Muscle layer of duodenum (tissue), 2 donors: ENCODE measurements around the gene SSNA1.

Source experiments
- H3K27ac ChIP-seq: one replicate; pipeline ENCODE4 v1.7.0; 2013; ENCODE audit warnings: mild to moderate bottlenecking, low read length
- H3K27me3 ChIP-seq: one replicate; pipeline ENCODE4 v1.7.0; 2013; ENCODE audit warnings: low read depth, mild to moderate bottlenecking, control low read depth, low read length
- H3K36me3 ChIP-seq, 2 donors: one replicate each; pipeline ENCODE4 v1.7.0; 2013; ENCODE audit warnings: low read length in 2 of 2, control low read depth in 1 of 2, mild to moderate bottlenecking in 1 of 2; ENCODE audit not compliant: insufficient read depth in 2 of 2, control insufficient read depth in 1 of 2
- H3K4me1 ChIP-seq, 2 donors: one replicate each; pipeline ENCODE4 v1.7.0; 2013; ENCODE audit warnings: low read length in 2 of 2, mild to moderate bottlenecking in 2 of 2, control low read depth in 1 of 2, moderate library complexity in 1 of 2; ENCODE audit not compliant: insufficient read depth in 2 of 2, control insufficient read depth in 1 of 2
- H3K4me3 ChIP-seq, 2 donors: one replicate each; pipeline ENCODE4 v1.7.0; 2013; ENCODE audit warnings: low read length in 2 of 2, low read depth in 1 of 2, mild to moderate bottlenecking in 1 of 2
- H3K9me3 ChIP-seq, 2 donors: one replicate each; pipeline ENCODE4 v1.7.0; 2013; ENCODE audit warnings: low read length in 2 of 2, control low read depth in 1 of 2, mild to moderate bottlenecking in 1 of 2; ENCODE audit not compliant: control insufficient read depth in 1 of 2
- donor health status: healthy.

SSNA1 gene

DNA sequence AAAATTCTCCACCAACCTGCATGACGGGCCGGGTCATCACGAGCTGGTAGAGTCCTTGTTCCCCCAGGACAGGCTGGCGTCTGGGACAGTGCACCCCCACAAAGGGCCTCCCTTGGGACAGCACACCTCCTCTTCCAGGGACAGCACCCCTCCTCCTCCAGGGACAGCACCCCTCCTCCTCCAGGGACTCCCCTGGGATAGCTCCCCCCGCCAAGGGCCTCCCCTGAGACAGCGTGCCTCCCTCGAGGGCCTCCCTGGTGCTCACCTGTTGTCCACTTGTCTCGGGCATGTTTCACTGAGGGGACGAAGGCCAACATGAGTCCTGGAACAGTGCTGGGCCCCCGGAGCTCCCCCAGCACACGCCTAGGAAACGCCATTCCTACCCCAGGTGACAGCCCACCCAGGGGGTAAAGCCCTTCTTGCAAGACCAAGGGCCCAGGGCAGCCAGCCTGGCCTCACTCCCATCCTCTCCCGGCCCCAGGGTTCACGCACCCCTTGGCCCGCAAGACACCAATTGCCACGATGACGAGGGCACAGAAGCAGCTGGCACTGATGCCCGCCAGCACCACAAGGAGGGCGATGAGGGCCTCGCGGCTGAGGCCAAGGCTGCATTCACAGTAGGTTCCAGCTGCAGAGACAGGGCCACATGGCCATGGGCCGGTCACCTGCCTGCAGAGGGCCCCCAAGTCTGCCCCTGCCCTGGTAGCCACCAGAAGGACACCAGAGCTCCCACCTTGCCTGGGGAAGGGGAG lies 17.2 kb upstream of the SSNA1 start:
- H3K27ac ChIP-seq = no peak overlapping the region
- peaks cover 0 to 29% of the 10 kb centered on the region in 2 donors for H3K4me1 ChIP-seq
- H3K27me3 ChIP-seq = peaks cover 19% of the 10 kb centered on the region

DNA sequence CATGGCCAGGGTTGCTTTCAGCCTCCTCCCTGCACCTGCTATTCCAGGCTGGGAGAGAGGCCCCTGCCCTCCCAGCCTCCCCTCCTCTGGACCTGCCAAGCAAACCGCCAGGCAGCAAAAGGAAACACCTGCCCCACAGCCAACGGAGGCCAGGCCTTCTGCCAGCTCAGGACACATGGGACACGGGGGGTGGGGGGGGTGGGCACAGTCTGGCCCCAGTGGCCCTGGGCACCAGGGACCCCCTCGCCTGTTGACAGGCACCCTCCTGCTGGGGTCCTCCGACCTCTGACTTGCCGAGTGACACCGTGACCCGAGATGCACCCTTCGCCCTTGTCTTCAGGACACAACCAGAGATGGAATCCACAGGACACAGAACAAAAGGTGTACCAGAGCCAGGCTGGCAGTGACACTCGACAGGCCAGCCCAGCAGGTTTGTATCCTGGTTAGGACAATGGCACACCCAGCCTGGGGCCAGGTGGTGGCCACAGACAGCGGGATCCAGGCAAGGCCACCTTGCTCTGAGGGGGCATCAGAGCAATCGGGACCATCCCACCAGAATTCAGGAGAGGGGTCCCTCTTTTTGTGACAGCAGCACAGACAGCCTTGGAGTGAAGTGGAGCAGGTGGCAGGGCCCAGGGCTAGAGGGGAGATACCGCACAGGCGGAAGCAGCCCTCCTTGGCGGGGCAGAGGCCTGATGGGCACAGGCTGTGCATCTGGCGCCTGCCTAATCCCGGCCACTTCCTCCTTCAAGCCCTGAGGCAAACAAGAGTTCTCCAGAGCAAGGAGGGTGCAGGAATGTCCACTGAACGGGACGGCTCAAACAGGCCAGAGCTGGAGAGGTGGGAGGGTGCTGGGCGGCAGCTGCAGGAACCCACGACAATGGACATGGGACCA lies 15.3 kb upstream of the SSNA1 start:
- Histone ChIP-seq H3K27me3 (peaks cover 13% of the 10 kb centered on the region), H3K36me3 (peaks cover 0 to 15% of the 10 kb centered on the region in 2 donors), H3K4me1 (peaks cover 0 to 17% of the 10 kb centered on the region in 2 donors), H3K4me3 (no peak overlapping the region), H3K9me3 (no peaks in the 10 kb centered on the region), H3K27ac (no peak overlapping the region)

More for the DNA sequence above, 17.2 kb upstream of the SSNA1 start:
- Histone ChIP-seq H3K36me3 (no peaks in the 10 kb centered on the region), H3K4me3 (no peak overlapping the region), H3K9me3 (no peaks in the 10 kb centered on the region)

DNA sequence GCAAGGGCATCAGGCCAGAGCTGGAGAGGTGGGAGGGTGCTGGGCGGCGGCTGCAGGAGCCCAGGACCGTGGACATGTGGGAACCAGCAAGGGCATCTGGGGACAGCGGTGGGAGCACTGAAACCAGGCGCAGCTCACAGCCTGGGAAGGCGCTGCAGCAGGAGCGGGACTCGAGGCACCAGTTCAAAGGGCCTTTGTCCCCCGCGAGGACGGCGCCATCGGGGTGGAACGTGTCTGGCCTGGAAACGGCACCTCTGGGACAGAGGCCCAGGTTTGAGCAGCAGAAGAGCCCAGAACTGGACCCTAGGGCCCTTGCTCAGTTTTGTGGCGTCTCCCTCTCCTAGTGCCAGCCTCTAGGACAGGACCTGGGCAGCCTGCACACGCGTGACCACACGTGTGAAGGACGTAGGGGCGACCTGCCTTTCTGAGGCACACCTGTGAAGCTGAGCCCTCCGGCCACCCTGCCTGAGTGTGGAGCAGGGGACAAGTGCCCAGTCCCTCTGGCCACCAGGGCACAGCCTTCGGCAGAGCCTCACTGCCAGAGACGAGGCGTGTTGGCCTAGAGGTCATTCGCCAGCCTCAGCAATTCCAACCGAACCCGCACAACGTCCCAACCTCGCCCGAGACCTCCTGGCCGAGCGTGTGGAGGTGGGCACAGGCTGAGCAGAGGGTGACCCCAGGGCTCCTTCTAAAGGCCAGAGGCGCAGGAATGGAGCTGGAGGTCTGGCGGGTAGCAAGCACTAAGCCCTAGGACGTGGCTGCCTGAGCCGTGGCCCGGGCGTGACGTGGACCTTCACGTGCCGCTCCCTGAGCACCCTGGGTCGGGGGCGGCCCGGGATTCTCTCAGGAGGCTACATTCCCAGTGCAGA lies 14.4 kb upstream of the SSNA1 start:
- H3K27me3 ChIP-seq = peaks cover 13% of the 10 kb centered on the region
- H3K27ac ChIP-seq = no peak overlapping the region
- H3K9me3 ChIP-seq = no peaks in the 10 kb centered on the region
- H3K4me1 ChIP-seq = peaks cover 0 to 9% of the 10 kb centered on the region in 2 donors
- H3K36me3 ChIP-seq = peaks cover 0 to 24% of the 10 kb centered on the region in 2 donors
- no peak overlapping the region for H3K4me3 ChIP-seq

DNA sequence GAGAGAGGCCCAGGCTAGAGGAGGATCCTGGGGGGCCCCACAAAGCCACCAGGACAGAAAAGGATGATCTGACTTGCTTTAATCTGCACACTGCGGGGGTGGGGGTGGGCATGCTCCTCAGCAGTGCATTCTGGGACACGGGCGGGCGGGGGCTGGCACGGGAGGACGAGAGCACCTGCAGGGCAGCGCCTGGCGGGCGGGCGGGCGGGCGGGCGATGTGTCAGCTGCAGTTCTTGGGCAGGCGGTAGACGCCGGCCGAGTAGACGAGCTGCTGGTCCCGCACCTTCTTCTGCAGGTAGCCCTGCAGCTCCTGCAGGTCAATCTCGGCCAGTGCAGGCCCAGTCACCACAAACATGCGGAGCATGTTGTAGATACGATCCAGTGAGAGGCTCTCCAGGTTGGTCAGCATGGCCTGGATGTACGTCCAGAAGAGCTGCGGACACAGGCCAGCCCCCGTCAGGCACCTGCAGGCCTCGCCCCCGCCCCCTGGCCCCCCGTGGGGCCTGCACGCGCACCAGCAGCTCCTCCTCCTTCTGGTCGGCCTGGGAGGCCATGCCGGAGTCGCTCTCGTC lies 13.7 kb upstream of the SSNA1 start:
- Histone ChIP-seq H3K36me3 (peaks cover 2 to 32% of the 10 kb centered on the region in 2 donors), H3K9me3 (no peaks in the 10 kb centered on the region), H3K27ac (no peak overlapping the region), H3K4me3 (no peak overlapping the region), H3K27me3 (peaks cover 7% of the 10 kb centered on the region), H3K4me1 (peaks cover 0 to under 1% of the 10 kb centered on the region in 2 donors)

DNA sequence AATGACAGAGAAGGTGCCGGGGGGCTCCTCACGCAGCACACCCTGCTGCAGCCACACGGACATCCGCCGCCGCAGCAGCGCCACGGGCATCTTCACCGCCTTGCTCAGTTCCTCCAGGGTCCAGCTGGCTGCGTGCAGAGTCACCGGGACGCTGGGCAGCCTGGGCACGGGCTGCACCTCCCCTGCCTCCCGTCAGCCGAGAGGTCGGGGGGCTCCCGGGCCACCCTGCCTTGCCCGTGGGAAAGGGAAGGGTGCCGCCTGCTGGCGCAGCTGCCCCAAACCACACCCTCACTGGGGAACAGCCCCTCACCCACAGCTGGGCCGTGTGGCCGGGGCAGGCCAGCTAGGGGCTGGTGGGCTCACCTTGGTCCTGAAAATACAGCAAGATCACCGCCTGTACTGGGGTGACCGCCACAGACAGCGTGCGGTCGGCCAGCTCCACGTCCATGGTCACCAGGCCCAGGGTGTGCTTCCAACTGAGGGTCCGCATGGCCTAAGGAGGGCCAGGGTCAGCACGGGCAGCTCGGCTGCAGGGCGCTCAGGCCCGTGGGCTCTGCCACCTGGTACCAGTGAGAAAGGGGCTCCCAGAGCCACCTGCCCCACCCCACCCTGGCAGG lies 13.0 kb upstream of the SSNA1 start:
- peaks cover 7 to 38% of the 10 kb centered on the region in 2 donors for H3K36me3 ChIP-seq
- H3K27me3 ChIP-seq = peaks cover 7% of the 10 kb centered on the region
- no peaks in the 10 kb centered on the region for H3K9me3 ChIP-seq
- H3K4me1 ChIP-seq = no peaks in the 10 kb centered on the region
- H3K4me3 ChIP-seq = no peak overlapping the region
- H3K27ac ChIP-seq = no peak overlapping the region

DNA sequence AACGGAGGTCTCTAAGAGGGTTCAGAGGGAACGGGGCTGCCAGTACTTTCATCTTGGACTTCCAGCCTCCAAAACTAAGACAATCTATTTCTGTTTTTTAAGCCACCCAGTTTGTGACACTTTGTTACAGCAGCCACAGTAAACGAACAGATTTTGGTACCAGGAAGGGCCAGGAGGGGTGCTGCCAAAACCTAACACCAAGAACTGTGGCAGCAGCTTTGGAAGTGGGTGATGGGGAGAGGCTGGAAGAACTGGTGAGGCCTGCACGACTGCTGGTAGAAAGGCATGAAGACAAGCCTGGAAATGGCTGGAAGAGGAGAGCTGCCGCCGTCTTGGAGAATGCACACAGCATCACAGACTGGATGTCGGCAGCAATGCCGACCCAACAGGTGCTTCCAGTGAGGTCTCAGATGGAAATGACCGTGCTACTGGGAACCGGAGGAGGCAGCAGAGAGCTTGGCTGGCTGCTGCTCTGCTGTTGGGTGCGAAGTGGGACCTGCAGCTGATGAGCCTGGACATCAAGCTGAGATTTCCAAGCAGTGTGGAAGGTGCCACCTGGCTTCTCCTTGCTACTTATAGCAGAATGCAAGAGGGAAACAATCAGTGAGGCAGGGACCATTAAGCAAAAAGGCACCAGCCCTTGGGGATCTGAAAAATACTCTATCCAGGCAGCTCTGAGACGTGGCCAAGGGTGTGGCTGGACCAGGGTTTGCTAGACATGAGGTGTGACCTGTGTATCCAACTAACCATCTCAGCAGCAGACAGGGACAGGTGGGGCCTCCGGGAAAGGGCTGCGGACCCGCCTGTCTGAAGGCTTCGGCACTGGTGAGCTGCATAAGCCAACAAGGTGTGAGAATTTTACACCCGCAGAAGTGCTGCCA lies 11.9 kb upstream of the SSNA1 start:
- no peak overlapping the region for H3K27ac ChIP-seq
- H3K27me3 ChIP-seq = no peaks in the 10 kb centered on the region
- peaks cover 14 to 49% of the 10 kb centered on the region in 2 donors for H3K36me3 ChIP-seq

DNA sequence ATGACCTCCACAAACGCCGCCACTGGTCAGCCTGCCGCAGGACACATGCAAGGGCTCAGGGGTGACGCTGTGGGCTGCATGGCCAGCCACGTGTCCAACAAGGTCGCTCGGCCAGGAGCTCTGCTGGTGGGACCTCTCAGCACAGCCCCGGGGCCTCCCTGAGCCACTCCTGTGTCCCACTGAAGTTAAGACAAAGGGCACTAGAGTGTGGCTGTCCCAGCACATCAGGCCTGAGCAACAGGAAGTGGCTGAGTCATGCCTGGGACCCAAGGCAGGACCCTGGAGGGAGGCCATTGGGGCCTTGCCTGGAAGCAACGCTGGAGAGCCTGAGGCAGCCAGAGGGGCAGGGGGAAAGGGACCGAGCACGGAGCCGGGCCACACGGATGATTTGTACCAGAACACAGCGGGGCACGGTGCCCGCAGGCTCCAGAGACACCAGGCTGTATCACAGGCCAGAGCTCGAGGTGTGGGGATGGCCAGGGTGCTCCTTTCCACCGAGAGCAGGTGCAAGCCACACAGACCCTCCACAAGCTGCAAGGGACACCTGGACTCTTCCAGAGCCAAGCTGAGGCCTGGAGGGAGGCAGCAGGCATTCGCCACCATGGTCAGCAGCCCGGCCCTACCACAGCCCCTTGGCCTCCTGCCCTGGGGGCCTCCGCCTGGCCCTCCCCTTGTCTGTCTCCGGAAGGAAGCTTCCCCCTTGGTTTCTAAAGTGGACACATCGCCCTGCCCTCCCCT lies 10.1 kb upstream of the SSNA1 start:
- no peaks in the 10 kb centered on the region for H3K9me3 ChIP-seq
- peaks cover 19 to 67% of the 10 kb centered on the region in 2 donors for H3K36me3 ChIP-seq
- no peak overlapping the region for H3K27ac ChIP-seq
- no peaks in the 10 kb centered on the region for H3K4me1 ChIP-seq
- no peak overlapping the region for H3K4me3 ChIP-seq
- no peaks in the 10 kb centered on the region for H3K27me3 ChIP-seq

More for the DNA sequence above, 11.9 kb upstream of the SSNA1 start:
- Histone ChIP-seq H3K9me3 (no peaks in the 10 kb centered on the region), H3K4me1 (no peaks in the 10 kb centered on the region), H3K4me3 (no peak overlapping the region)

DNA sequence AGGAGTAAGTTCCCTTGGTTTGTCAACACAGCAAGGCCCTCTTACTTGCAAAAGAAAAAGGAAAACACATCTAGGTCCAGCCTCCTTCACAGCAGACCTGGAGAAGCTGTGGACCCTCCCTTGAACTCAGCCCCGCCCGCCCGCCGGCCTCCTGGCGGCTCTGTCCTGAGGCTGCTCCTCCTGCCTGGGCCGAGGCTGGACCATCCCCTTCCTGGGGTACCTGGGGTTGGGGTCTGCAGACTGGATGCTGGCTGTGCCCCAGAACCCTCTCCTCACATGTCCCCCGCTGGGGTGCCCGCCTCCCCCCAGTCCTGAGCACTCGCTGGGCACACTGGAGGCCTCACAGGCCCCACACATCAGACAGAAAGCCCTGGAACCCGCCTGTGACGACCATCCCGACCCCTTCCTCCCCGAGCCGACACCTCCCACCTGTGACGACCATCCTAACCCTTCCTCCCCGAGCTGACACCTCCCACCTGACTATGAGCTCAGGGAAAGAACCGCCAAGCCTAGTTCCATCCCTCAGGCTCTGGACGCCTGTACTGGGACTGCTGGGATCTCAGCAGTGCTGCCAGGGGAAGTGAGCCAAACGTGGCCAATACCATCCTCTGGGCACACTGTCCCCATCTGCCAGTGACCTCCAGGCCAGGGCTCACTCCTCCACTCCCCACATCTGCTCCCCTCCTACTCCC lies 9.4 kb upstream of the SSNA1 start:
- Histone ChIP-seq H3K4me3 (no peak overlapping the region), H3K27ac (no peak overlapping the region), H3K36me3 (peaks cover 26 to 74% of the 10 kb centered on the region in 2 donors), H3K27me3 (no peaks in the 10 kb centered on the region), H3K4me1 (no peaks in the 10 kb centered on the region), H3K9me3 (no peaks in the 10 kb centered on the region)

DNA sequence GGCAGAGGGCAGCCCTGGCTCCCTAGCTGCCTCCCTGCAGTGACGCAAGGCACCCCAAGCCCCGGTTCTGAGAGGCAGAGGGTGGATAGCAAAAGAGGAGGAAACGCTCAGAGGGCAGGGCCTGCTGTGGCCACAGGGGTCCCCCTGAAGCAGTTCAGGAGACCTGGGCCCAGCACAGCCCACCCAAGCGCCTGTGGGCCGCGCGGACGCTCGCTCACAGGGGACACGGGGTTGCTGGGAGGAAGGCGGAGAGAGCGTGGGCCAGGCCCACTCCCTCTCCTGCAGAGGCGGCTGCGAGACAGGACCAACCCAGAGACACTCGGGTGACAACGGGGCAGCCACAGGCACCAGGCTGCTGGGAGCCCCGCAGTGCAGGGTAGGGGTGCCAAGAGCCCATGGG lies 8.7 kb upstream of the SSNA1 start:
- Histone ChIP-seq H3K4me1 (no peaks in the 10 kb centered on the region), H3K27me3 (no peaks in the 10 kb centered on the region), H3K27ac (no peak overlapping the region), H3K9me3 (no peaks in the 10 kb centered on the region), H3K4me3 (no peak overlapping the region), H3K36me3 (peaks cover 28 to 81% of the 10 kb centered on the region in 2 donors)
